Activated CD8-positive, alpha-beta memory T cell treated with anti-CD3 and anti-CD28 coated beads for 1 hour (primary cell): Measurements from ENCODE around the gene NFYA.
A peak's percentile ranks its signal among the peaks of the same experiment; 100 is the strongest.

ENCODE experiments used
- DNase-seq, 2 donors: peaks; one replicate each; pipeline ENCODE4 v3.0.0-alpha.2; 2020; ENCODE audit warnings: low read depth in 1 of 2; ENCODE audit errors: extremely low read depth in 1 of 2

The NFYA gene

DNA sequence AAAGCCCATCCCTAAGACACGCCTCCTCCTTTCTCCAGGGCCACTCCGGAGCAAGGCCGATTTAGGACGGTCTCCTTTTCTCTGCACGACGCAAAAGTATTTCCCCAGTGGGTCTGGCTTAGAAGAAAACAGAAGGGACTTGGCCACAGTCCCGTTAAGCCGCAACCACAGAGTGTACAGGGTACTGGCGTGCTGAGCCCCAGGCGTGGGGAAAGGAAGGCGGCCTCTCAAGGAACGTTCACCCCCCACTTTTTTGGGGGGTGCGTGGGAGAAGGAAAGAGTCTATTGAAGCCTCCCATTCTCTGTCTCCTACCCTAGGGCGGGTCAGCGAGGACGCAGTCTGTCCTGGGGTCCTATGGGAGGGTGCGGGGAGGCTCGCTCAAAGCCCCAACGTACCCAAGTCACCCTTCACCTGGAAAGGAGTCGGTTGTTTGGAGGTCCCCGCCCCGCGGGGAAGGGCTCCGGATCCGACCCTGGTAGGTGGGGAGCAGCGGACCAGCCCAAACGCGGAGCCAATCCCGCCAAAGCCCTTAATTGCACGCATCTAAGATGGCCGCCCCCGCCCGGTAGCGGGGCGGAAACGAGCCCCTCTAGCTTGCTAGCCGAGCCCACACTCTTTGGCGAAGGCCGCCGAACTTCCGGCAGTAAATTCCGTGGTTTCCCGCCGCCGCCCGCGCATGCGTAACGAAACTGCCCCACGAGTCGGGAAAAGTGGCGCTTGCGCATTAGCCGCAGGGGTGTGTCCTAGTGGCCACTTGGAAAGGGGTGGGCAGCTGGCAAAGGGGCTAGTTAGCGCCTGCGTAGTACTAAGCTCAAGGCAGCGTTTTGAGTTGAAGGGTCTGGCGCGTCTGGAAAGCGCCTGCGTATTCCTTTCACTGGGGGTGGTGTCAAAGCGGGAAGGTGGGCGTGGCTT is 595 bp upstream of the NFYA start, which contains the start of gene OARD1:
Gene OARD1 (minus strand): TSS at position 434 of the 913 bp plus-strand sequence. CDS start 722 bp downstream, outside the sequence.
- peak; percentile 99 to 100 for DNase-seq

DNA sequence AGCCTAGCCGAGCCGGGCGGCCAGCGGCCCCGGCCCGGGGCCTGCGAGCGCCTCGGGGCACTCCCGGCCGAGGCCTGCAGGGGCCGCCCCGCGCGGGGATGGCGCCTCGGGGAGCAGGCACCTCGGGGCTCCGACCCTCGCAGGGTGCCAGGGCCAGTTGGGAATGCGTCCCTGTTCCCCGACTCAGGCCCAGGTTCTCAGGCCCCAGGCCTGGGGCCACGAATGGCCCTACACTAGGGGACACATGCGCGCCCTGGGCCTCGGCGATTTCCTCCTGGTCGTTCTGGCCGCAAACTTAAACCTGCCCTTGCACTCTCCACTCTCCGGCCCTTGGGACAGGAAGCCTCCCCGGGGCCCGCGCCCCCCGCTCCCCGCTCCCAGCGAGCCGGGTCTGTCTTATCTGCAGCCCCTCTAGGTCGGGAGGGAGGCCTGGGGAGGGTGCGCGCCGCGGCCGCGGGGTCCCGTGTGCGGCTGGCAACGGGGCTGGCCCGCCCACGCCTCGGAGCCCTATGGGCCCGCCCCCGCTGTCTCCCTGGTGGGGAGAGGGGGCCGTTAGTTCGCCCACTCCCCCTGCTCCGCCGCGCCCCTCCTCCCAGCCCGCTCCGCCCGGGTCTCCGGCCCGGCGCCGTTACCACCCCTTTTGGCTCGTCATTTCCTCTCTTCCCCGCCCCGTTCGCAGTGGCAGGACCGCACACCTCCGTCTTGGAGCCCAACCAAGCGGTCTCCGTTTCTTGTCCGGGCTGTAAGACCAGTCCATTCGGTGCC is 611 bp downstream of the NFYA start:
- peak; percentile 38 to 69 for DNase-seq

DNA sequence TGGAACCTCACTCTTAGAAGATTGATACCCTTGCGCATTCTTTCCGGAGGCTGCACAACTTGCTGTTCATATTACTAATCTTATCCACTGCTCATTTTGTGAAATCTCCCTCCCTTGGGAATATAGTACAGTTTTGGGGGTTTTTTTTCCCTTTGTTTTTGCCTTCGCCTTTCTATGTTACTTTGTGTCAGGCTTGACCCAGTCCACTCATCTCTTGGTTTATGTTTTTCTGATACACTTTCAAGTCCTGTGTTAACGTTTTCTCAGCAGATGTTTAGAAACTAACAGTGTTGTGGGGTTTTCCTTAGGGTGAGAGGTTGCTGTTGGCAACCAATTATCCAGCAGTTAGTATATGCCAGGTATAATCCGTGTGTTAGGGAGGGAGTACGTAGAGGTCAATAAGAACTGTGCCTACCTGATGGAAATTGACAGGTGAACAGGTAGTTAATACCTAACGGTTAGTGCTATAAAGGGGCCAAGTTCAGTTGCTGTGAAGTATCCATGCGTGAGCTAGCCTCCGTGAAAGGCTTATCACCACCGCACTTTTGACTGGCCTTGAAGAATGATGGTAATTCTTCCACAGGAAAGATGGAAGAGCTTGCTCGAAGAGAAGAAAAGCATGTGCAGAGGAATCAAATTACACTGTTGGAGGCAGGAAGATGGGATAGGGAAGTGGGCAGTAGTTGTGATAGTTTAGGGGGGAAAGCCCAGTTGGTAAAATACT is 1.4 kb downstream of the NFYA start:
- no peak for DNase-seq

DNA sequence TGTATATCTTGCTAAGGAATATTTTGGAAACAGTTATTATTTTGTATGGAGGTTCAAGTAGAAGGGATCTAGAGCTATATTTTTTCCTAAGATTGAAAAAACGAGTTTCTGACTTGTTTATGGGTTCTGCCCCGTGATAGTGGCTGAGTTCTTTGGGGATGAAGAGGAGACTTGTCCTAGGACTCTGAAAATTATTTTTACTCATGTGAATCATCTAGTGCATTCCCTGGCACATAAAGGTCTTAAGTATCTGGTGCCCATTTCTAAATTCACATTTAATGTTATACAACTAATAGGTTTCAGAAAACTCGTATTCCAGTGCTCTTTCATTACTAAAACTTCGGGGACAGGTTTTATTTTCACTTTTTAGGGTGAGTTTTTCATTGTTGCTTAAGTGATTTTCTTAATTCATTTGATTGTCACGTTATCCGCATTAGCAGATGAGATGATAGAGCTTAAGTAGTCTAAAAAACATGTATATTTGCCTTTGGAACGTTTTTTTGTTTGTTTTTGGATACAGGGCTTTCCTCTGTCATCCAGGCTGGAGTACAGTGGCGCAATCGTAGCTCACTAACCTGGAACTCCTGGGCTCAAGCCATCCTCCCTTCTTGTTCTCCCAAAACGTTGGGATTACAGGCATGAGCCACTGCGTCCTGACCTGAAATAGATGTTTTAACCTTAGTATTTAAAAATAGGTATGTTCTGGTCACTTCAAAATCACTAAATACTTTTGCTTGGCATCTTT is 2.1 kb downstream of the NFYA start:
- DNase-seq, result no peak

DNA sequence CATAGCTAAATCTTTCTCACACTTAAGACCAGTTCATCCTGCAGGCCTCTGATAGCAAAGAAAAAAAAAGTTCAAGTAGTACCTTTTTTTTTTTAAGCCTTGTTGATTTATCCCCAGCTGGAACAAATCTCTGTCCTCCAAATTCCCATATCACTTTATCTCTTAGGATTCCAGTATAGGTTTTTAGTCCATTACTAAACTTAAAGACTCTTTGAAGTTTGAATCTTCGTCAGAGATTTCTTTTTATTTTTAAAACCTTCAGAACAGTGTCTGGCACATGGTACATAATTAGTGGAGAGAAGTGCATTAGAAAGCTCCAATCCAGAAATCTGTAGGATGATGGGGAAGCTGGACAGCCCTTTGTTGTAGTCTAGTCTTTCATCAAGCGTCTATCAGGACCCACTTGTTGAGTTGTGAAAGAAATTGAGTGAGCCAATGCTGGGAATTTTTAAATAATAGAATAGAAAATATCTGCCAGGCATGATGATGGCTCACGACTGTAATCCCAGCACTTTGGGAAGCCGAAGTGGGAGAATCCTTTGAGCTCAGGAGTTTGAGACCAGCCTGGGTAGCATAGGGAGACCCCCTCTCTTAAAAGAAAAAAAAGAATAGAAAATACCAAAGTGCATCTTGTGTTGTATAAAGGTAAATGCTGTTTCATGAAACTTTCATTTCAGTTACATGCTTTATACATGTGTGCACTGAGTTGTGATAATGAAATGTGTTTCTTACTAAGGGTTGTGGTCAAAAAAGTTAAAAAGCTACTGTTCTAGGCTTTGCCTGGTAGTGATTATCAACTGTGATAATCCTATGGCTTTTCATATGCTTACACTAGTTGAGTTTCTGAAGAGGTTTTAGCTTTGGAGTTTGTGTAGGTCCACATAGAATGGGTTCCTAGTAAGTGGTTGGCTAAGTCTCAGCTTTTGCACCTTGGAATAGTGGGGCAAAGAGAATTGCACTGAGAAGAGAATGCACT is 3.2 kb downstream of the NFYA start:
- no peak for DNase-seq

DNA sequence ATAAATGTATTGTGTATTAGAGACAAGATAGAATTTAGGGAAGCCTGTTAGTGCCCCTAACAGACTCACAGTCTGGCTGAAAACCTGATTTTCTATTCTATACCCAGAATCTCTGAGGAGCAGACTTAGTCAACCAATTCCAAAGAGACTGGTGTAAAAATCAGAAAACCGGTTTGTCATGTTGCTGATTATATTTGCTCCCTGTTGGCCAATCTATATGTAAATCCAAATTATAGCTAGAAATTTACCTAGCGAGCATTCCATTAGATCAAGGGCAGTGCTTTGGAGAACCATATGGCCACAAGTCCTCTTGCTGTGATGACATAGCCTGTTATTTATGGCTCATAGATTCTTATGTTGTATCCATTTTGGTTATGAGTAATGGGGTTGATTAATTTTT is 4.8 kb downstream of the NFYA start:
- no peak for DNase-seq

DNA sequence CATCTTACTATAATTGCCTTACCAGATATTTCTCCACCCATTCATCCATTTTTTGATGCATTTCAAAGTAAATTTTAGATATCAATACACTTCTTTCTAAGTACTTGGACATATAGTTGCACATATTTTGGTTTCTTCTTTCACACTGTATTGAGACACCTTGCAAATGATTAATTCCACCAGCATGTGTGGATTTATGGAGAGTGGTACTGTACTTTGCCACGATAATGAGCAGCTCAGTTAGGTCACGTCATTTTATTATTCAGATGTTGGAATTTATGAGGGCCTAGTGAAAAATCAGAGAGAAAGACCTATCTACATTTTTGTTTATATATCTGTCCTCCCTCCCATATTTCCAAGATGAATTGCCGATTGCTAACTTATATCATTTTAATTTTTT is 5.3 kb downstream of the NFYA start:
- no peak for DNase-seq

DNA sequence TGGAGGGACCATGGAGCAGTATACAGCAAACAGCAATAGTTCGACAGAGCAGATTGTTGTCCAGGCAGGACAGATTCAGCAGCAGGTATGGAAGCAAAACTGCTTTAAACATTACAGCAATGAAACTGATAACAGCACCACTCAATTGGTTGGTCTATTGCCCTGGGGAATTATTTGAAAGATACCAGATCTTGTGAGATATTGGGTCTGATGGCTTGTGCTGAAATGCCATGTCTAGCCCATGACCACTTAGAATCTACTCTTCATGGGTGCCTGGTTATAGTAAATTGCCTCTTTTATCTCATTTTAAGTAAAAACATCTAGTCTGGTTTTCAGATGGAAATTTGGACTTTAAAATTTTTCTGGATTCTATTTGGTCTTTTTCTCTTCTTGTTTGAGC is 6.3 kb downstream of the NFYA start:
- no peak for DNase-seq

DNA sequence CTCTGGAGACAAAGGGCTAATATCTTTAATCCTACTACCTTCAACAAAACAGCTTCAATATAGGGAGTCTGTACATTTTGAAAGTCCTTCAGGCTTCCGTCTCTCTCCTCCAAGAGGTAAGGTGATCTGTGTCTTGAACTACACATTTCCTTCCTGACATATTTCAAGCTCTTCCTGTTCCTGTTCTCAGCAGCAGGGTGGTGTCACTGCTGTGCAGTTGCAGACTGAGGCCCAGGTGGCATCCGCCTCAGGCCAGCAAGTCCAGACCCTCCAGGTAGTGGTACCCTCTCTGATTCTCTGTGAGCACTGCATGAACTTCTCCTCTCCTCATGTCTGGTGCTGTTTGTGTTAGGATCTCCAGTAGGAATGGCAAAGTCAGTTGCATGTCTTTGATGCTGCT is 7.8 kb downstream of the NFYA start:
- no peak for DNase-seq

DNA sequence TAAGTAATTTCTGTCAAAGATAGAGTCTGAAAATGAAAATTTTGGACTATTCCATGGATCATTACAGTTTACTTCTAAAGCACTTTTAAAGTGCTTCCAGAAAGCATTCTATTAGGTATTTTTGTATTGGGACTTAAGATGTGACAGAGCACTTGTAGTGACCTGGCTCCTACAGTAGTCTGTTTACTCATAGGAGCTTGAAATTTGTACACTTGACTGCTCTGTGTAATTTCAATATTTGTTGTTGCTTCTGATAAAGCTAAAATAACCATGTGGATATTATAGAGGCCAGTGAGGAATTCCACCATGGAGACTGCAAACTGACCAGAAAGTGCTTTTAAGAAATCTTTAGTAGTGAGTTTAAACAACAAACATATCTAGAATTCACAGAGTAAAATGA is 10.3 kb downstream of the NFYA start:
- no peak for DNase-seq

DNA sequence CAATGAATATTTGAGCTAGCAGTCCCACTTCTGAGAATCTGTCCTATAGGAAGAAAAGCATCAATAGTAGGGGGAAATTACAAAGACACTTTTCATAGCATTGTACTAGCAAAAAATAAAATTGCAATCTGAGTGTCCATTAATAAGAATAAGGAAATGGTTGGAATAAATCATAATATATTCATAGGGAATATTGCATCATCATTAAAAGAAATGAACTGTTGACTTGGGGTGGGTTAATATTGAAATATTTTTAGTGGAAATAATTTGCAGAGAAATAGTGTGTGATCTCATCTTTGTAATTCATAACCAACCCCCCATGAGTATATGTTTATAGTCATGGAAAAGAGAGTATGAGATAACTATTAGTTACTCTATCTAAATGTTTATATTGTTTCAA is 12.4 kb downstream of the NFYA start:
- DNase-seq, result no peak

DNA sequence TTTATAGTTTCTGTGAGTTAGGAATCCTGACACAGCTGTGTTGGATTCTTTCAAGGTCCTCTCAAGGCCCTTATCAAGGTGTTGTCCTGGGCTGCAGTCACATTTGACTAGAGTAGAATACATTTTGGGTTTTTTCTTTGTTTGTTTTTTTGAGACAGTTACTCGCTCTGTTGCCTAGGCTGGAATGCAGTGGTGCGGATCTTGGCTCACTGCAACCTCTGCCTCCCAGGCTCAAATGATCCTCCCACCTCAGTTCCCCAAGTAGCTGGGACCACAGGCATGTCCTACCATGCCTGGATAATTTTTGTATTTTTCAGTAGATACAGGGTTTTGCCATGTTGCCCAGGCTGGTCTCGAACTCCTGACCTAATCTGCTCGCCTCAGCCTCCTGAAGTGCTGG is 15.7 kb downstream of the NFYA start:
- no peak for DNase-seq

DNA sequence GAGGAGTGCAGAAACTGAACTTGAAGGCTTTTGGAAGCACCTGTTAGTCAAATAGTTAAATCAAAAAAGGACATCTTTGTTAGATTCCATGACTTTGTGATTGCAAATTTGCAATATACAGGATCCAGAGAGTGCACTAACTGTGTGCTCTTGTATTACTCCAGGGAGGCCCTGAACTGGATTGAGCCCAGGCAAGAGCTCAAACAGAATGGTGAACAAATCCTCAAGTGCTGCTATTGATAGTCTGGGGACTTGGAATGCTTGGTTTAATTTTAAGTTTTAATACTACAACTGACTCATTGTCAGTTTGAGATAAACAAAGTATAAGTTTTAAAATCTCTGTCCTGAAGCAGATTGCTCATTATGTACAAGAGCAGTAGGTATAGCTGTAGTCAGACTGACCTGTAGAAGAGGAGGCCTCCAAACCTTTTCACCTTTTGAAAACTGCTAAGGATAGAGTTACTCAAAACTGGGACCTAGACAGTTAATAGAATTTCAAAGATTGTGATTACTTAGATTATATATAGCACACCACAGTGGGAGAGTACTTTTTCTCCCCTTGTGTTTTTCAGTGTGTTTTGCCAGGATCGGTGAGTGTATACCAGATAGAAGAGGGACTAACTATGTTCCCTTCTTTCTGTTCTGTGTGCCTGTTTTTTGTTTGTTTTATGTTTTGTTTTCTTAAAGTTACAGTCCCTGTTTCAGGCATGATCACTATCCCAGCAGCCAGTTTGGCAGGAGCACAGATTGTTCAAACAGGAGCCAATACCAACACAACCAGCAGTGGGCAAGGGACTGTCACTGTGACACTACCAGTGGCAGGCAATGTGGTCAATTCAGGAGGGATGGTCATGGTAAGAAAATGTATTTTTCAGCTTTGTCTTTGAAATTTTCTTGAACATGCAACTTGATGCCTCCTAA is 18.3 kb downstream of the NFYA start:
- no peak for DNase-seq

DNA sequence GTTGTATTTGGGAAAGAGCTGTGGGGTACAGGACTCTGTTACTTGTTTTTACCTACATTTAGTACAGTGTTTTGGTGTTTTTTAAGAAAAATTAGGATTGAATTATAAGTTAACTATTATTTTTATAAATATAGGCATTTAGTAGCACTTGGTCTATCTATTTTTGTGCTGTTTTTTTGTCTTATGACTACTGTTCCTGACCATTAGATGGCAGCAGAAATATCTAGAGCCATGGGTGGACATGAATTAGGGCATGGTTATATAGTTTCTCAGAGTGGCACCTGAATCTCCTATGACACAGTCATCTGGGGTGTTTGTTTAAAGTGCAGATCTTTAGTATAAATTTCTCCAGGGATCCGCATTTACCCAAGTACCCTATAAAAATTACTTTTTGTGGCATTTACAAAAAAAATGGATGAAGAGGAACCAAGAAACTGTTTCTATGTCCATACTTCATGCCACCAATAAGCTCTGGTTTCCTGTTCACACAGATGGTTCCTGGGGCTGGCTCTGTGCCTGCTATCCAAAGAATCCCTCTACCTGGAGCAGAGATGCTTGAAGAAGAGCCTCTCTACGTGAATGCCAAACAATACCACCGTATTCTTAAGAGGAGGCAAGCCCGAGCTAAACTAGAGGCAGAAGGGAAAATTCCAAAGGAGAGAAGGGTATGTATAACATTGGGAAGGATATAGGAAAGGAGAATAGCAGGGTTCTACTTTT is 19.8 kb downstream of the NFYA start:
- no peak for DNase-seq

DNA sequence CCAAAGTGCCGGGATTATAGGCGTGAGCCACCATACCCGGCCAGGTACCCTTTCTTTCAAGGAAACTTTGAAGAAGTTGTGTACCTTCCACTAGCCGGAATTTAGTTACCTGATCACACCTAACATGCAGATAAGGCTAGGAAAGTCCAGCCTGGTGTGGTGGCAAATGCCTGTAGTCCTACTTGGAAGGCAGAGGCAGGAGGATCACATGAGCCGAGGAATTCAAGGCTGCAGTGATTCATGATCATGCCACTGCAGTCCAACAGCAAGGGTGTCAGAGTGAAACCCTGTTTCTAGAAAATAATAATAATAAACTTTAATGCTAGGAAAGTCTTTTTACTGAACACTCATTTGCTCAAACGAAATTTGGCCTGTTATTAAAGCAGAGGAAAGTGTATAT is 21.0 kb downstream of the NFYA start:
- DNase-seq, result no peak

DNA sequence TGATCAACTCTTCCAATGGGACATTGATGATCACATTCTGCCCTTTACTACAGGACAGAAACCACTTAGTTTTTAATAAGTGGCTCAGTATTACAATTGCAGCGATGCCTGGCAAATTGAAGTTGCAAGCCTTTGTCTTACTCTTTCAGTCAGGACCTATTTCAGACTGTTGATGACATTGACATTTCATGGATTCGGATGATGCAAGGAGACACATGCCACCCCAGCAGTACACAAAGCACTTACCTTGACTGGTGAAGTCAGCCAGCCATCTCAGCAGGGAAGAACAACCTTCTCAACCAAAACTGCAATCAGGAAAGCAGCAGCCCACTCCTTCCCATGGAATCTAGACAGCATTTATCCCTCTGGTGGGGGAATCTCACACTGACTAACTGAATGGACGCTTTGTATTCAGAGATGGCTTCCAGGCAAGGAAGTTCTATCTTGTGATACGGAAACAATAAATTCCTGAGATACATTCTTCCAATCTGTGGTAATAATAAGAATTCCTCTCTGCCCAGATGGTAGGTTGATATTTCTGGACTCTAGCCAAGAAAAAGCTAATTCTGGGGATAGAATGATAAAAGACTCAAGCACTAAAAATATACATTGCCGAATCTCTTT is 24.8 kb downstream of the NFYA start:
- no peak for DNase-seq

DNA sequence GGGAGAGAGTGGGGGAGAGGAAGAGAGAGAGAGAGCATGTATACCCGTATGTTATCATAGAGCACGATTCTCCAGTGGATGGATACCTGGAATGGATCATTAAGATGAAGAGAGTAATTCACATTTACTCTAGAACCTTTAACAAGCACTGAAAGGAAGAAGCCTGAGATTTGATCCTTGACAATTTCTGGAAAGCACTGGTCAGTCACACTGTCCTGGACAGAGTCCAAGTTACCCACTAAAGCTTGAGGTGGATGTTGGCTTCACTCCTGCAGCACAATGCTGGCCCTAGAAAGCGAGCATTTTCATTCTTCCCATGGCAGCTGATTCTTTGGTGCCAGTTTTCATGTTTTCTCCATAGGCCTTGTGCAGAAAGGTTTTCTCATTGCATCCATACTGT is 25.6 kb downstream of the NFYA start:
- no peak for DNase-seq
